HepG2 (cell line): Measurements from ENCODE around the gene SH3YL1.

Source experiments
- CENPBD1 ChIP-seq: sonication (generic); formaldehyde crosslinking; IDR thresholded peaks from 2 replicates; pipeline ENCODE4 v1.8.0; 2022; ENCODE audit warnings: missing genetic modification reagents, low read depth, mild to moderate bottlenecking, borderline replicate concordance
- ETV6 ChIP-seq: sonication (generic); formaldehyde crosslinking; conservative IDR thresholded peaks from 2 replicates; pipeline ENCODE4 v1.4.0; 2020; ENCODE audit warnings: missing genetic modification reagents
- MXD1 ChIP-seq: sonication (generic); formaldehyde crosslinking; IDR thresholded peaks from 2 replicates; pipeline ENCODE4 v1.4.0; 2020; ENCODE audit warnings: mild to moderate bottlenecking, missing genetic modification reagents
- MYPOP ChIP-seq: sonication (generic); formaldehyde crosslinking; IDR thresholded peaks from 2 replicates; pipeline ENCODE4 v1.8.1; 2023; ENCODE audit warnings: mild to moderate bottlenecking, moderate library complexity, missing genetic modification reagents
- POLR2A ChIP-seq, 2 experiments: IDR thresholded peaks; 2 replicates each; pipeline ENCODE4 v1.6.1; 2011; ENCODE audit warnings: low read depth in 2 of 2, low read length in 2 of 2, mild to moderate bottlenecking in 1 of 2, moderate library complexity in 1 of 2; ENCODE audit not compliant: insufficient read depth in 1 of 2
- RCOR2 ChIP-seq: IDR thresholded peaks from 2 replicates; pipeline ENCODE4 v1.6.1; 2016; ENCODE audit warnings: missing biosample characterization, missing genetic modification reagents
- ZNF143 ChIP-seq: sonication (generic); formaldehyde crosslinking; IDR thresholded peaks from 2 replicates; pipeline ENCODE4 v1.4.0; 2020; ENCODE audit warnings: missing genetic modification reagents

GRCh38 chr2:309148-309953 is 45.5 kb upstream of the SH3YL1 start:
- TF ChIP-seq POLR2A (IDR thresholded peaks at IDR 0.05; ENCODE audit: insufficient read depth in 1 of 2, low read depth in 2 of 2, low read length in 2 of 2) (no peak), CENPBD1 (CRISPR knock-in tag) (no peak), ETV6 (CRISPR knock-in tag) (no peak), RCOR2 (no peak), MXD1 (CRISPR knock-in tag) (no peak), MYPOP (no peak), ZNF143 (no peak)
